ENCODE data around the gene MAD1L1.

The MAD1L1 gene

DNA sequence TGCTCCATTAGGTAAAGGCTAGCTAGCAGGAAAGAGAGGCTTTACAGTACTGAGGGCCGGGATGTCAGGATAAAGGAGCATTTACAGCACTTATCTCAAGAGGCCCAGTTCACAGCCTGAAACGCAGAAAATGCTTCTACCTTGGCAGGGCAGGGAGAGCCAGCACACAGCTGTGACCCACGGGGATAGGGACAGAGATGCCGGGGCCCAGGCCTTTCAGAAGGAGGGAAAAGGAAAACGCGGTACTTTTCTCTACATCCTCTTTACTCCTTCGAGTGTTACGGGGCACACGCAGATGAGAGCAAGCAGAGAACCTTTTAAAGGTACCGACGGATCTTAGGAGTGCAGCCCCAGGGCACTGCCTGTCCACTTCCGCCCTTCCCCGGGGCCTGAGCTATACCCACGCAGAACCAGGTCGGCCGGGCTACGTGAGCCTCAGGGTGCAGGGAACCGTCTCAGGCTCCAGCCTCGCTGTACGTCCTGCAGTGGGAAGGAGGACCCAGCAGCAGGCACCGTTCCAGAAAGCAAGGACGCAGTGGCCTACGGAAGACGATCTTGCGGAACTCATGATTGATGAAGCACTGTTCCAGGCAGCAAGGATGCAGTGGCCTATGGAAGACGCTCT lies 330.4 kb downstream of the MAD1L1 start:
- no peak for DNase-seq (ENCODE audit: low read depth in 1 of 2, low spot score in 1 of 2)

DNA sequence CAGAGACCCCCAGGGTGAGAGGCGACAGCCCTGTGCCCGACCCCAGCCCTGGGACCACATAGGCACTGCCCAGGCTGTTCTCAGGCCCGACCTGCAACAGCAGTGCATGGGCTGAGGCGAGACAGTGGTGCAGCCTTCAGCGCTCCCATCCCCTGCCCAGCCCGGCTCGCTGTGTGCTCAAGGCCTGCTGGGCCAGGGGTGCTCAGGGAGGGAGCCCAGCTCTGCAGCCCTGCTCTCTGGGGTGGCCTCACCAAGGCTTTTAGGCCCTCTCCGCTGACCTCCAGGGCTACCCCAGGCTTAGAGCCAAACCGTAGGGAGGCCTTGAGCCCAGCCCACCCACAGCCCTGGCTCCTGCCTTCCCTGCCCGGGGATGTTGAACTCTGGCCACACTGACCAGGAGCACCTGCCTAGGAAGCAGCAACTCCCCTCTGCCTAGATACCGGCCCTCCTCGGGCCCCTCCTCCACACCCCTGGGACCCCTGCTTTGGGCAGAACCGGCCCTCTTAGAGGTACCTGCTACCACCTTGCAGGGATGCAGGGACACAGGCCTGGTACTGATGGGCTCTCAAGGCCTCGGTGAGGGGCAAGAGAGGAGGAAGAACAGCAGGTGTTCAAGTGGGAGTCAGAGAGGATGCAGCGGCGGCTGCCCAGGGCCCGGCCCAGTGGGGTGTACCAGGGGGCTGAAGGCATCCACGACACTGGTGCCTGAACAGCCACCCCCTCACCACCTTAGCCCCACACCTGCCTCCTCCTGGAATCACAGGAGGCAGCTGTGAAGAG lies 331.1 kb downstream of the MAD1L1 start:
- DNase-seq (ENCODE audit: low read depth in 1 of 2, low spot score in 1 of 2), result no peak

DNA sequence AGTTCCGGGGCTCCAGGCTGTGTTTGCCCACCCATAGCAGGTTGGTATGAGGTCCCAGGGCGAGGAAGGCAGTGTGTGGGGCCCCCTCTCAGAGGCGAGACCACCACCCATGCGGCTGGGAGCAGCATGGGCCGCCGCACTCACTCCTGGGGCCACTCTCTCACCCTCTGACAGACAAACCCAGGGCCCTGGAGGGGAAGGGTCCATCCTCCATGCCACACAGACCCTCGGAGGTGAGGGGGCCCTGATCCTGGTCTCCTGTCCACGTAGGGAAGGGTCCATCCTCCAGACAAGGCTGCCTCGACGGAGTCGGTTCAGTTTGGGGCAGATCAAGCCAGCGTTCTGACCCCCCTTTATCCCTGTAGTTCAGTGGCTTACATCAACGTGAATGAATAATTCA lies 331.9 kb downstream of the MAD1L1 start:
- DNase-seq (ENCODE audit: low read depth in 1 of 2, low spot score in 1 of 2), result no peak

DNA sequence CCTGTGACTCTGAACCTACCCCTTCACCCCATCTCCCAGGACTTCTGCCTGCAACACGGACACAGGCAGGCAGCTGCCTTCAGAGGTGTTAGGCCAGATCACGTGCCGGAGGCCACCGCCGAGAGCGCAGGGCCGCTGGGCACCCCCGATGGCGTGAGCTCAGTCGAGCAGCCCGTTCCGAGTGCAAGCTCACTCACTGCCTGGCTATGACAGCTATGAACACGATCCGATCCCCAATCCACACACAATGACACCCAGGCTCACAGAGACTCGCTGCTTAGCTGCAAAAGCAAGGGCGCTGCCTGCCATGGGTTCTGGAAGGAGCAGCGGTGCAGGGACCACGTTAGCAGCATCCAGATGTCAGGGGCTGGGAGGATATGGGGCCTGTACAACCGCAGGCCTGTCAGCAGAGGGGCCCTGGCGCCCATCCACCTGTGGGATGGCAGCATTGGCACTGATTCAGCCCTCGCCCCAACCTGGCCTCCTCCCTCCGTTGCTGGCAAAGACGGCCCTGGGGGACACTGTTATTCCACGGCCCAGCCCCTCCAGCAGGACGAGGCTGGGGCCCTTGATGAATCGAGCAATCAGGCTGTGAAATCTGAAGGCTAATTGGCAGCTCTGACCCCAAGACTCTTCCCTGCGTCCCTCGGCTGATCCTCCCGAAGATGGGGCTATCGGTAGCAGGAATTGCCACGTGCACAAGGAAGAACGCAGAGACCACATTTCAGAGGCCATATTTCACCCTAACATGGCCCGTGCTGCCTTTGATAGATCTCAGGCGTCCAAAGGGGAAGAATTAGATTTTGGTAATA lies 332.6 kb downstream of the MAD1L1 start:
- DNase-seq (ENCODE audit: low read depth in 1 of 2, low spot score in 1 of 2), result no peak

DNA sequence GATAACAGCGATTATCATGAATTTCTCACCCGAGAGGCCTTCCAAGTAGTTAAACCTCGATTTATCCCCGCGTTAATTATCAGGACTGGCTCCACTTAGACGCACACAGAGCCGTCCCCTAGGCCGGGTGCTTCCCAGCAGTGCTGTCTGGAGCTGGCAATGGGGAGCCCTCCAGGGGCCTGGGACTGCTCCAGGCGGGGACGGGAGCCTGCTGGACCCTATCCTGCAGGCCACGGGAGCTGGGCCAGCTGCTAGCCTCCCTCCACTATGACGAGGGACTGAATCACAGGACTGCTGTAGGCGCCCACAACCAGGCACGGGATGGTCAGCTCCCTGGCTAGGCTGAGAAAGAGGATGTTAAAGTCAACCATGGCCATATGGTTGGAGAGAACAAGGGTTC lies 333.5 kb downstream of the MAD1L1 start:
- no peak for DNase-seq (ENCODE audit: low read depth in 1 of 2, low spot score in 1 of 2)

DNA sequence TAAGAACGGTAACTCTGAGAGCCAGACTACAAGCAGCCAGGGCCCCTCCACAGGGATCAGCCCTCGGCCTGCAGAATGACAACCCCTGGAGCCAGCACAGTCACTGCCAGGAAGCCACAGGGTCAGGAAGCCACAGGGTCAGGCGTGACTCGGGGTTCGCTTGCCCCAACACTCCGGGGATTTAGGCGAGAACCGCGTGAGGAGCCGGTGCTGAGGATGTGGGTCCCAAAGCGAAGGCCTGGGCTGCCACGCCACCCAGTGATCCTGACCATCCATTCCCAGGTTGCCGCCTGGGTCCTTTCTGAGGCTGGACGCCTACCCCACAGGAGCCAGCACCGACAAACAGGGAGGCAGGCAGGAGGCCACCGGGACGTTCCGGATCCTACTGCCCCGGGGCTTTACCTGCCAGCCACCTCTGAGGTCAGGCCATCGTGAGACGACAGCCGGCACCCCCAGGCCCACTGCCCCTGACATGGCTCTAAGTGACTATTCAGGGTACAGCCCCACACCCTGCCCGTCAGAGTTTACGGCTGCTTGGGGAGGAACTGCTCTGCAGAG lies 334.0 kb downstream of the MAD1L1 start:
- no peak for DNase-seq (ENCODE audit: low read depth in 1 of 2, low spot score in 1 of 2)

DNA sequence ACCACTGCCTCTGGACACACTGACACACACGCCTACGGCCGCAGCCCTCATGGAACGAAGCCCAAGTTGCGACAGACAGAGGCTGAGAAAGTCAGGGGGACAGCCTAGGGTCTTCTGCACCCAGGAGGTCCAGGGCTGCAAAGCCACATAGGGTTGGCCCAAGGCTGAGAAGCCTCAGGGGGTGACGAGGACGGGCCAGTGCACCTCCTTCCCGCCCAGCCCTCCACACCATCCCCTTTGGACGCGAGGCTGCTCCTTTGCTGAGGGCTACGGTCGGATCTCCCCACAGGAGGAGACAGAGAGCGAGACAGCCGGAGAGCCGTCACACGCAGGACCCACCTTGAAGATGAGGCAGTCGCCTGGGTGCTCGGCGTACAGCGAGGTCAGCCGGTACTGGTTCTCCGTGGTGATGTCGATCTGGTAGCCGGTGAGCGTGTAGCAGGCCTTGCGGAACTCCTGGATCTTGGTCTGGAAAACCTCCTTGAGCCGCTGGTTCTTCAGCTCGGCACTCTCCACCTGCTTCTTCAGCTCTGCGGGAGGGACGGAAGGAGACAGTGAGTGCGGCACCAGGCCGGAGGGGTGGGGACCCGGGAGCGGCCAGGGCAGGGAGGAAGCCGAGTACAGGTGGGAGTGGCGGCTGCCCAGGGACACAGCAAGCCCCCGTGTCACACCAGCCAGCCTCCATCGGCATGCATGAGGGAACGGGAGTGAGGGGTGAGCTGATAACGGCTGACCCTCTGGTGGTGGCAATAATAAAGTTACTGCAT lies 334.7 kb downstream of the MAD1L1 start:
- no peak for DNase-seq (ENCODE audit: low read depth in 1 of 2, low spot score in 1 of 2)

DNA sequence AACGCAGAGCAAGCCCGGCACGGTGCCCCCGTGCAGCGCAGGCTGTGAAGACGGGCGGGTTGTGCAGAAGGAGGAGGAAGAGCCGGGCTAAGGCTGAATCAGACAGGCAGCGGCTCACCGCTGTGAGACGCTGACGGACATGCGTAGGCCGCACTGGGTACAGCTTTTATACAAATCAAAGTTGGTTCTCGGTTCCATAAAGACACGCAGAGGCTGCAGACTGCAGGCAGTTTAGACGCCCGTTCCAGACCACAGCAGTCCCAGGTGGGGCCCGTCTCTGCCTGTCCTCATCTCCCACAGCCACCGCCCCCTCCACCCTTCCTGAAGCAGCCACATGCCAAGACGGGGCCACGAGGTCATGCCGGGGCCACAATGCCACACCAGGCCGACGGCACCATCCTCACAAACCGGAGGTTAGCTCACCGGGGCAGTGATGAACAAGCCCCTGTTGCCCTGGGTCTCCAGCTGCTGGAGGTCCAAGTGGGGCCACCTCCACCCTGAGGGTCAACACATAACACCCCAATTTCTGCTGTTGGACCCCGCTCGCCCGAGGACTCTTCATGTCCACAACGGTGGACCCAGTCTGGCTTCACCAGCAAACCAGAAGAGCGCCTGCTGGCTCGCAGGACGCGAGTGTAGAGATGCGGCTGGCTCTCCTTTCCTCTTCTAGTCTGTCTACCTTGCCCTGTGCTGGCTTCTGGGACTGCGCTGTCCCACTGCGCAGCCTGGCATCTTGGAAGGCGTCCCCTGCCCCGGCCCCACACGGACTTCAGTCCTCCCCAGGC lies 335.5 kb downstream of the MAD1L1 start:
- DNase-seq (ENCODE audit: low read depth in 1 of 2, low spot score in 1 of 2), result no peak

DNA sequence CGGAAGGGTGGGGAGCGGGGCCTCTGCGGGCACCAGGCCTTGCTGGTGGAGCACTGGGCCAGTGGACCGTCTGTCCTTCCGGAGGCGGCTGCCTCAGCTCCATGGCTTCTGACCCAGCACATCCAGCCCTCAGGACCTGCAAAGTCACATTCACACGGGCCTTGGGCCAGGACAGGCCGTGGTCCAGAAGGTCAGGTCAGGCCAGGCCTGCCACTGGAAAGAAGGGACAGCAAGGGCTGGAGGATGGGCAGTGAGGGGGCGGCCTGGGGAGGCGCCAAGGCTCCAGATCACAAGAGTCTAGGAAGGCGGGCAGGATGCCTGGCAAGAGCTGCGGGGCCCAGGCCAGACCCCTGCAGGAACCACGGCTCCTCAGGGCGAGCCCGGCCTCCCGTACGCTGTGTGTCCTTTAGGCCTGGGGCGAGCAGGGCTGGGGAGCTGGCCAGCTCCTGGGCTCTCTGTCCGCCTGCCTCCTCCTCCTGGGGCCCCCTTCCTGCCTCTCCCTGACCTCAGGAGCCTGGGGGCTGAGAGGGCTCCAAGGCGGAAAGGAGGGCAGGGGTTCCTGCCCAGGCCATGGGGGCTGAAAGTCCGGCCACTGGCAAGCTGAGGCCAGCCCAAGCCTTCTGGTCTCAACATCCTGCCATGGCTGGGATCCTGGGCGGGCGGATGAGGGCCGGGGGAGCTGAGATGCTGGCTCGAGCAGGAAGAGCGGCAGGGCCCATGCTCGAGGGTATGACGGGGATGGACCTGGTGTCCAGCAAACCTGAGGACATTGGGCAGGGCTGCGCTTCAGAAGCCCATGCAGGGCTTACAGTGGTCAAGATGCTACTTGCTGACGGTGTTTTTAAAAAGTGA lies 336.9 kb downstream of the MAD1L1 start:
- DNase-seq (ENCODE audit: low read depth in 1 of 2, low spot score in 1 of 2), result no peak

DNA sequence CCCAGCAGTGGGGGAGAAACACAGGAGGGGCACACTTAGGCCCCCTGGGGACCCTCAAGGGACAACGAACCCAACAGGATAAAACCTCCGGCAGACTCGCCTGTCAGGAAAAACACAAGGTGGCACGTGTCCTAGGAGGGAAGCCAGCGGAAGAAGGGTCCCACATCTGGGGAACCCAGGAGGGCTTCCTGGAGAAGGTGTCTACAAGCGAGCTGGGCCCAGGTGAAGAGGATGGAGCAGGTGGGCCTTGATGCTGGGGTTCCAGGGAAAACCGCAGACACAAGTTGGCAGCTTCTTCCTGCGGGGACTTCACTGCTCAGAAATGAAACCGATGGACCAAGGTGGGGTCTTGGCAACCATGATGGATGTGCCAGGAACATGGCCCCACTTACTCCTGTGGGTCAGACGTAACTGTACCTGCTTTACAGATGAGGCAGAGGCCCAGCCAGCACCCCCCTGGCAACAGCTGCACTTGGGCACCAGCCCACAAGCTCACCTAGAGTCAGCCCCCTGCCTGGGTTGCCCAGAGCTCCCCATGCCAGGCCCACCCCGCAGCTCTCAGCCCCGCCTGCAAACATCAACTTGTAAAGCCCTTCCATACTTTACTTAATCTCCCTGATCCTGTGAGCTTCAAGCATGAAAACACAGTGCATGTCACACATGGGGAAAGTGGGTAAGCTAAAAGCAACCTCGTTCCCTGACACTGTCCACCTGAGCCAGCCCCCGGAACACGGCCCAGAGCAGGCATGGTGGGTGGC lies 337.7 kb downstream of the MAD1L1 start:
- DNase-seq (ENCODE audit: low read depth in 1 of 2, low spot score in 1 of 2), result no peak

DNA sequence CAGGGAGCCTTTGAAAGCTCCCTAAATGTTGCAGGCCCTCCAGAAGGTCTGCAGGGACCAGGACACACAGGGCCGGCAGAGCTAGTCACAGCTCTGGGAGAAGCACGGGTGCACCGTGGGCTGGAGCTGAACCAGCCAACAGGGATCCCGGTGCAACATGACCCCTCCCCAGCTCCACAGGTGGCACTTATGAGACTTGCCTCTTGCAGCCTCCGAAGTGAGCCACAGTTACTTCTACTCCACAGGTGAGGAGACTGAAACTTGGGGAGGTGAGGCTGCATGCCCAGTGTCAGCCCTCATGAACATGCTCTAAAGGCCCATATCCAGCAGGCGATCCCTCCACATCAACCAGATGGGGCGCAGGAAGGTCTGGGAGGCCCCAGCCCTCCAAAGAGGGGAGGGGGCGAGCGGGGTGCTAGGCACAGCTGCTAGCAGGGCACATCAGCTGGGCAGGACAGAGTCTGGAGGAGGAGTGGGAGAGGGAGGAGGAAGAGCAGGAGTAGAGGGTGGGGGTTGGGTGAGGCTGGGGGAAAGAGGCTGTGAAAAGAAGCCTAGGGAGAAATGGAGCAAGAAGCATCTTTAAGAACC lies 338.3 kb downstream of the MAD1L1 start:
- DNase-seq (ENCODE audit: low read depth in 1 of 2, low spot score in 1 of 2), result no peak

DNA sequence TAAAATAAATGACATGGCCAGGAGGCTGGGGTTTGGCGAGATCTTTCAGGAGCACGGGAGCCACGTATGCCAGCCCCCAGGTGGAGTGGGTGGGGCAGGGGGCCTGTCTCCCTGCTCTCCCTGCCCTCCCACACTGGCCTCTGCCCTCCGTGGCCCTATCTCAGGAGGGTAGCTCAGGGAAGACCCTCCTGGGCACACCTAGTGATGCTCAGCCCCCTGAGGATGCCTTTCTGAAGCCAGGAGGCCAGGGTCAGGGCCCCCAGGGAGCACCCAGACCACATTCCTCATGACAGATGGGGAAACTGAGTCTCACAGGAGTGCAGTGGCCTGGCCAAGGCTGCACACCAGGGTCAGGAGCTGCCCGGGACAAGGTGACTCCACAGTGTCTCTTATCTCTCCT lies 339.3 kb downstream of the MAD1L1 start:
- DNase-seq (ENCODE audit: low read depth in 1 of 2, low spot score in 1 of 2), result no peak

DNA sequence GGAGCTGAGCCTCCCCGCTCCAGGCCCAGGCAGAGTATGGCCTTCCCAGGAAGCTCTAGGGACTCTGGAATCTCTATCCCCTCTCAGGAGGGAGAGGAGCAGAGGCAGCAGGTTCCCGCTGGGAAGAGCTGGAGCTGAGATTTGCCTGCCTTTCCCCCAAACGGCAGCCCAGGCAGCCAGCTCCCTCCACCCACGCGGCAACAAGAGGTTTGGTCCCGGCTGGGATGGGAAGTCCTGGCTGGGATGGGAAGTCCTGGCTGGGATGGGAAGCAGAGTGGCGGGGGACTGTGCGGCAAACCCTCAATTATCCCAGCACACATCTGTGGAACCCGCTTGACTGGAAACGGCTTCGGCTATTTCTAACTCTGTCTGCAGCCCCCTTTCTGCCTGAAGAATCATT lies 339.7 kb downstream of the MAD1L1 start:
- no peak for DNase-seq (ENCODE audit: low read depth in 1 of 2, low spot score in 1 of 2)

DNA sequence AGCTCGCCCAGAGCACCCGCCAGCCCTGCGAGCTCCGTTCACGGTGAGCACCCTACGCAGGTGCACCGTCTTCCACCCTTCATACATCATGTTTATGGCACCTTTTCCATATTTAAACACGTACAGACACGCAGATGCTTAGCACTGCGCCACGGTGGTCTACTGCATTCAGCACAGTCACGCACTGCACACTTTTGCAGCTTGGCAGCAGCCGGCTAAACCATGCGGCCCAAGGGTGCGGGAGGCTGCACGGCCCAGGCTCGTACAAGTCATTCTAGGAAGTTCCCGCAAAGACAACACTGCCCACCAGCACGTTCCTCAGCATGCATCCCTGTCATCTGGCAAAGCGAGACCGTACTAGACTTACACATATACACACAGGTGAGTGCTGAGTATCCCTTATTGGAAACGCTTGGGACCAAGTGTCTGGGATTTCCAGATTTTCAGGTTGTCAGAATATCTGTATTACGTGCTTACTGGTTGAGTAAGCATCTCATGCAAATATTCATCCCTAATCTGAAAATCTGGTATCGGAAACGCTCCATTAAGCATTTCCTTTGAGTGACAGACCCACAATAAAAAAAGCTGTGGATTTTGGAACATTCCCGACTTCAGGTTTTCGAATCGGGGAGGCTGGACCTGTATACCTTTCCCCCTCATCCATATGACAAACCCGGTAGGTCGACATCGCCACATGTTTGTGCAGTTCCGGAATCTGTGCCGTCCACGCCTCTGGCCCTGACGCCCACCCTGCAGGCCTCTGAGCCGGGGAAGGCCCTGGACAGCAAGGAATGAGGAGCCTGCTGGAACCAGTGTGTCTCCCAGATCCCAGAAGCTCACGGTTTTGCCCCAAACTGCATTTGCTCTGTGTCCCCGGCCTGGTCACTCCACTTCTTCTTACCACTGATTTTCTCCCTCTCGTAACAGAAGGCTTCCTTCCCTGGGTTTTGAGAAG lies 340.5 kb downstream of the MAD1L1 start:
- no peak for DNase-seq (ENCODE audit: low read depth in 1 of 2, low spot score in 1 of 2)

DNA sequence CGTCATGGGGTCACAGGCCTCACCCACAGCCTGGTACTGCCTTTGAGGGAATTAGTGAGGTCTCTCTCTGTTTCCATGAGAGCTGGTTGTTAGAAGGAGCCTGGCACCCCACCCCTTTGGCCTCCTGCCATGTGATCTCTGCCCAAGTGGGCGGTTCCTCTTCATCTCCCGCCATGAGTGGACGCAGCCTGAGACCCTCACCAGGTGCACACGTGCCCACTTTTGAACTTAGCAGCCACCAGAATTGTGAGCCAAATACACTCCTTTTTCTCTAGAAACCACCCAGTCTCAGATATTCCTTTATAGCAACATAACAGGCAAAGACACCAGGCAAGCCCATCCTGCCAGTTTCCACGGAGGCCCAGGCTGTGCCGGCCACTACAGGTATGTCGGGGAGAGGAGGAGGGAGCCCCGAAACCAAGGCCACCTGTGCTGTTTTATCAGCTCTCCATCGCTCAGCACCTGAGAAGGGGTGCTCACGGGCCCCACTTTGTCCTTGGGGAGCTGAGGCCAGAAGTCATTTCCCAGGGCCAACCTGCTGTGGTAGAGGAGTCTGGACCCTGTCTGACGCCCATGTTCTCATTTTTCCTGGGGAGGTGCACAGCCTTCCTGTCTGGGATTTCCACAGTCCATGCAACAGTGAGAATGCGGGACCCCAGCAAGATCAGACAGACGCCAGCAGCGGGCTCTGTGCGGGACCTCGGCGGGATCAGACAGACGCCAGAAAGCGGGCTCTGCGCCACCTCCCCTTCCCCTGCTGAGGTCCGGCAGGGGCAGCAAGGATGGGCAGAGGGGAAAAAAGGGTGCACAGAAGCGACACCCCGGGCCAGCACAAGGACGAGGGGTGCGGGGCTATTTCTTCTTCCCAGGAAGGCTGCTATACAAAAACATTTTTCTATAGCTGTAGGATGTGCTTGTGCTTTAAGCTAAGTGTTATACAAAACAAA lies 342.2 kb downstream of the MAD1L1 start:
- DNase-seq (ENCODE audit: low read depth in 1 of 2, low spot score in 1 of 2), result no peak

DNA sequence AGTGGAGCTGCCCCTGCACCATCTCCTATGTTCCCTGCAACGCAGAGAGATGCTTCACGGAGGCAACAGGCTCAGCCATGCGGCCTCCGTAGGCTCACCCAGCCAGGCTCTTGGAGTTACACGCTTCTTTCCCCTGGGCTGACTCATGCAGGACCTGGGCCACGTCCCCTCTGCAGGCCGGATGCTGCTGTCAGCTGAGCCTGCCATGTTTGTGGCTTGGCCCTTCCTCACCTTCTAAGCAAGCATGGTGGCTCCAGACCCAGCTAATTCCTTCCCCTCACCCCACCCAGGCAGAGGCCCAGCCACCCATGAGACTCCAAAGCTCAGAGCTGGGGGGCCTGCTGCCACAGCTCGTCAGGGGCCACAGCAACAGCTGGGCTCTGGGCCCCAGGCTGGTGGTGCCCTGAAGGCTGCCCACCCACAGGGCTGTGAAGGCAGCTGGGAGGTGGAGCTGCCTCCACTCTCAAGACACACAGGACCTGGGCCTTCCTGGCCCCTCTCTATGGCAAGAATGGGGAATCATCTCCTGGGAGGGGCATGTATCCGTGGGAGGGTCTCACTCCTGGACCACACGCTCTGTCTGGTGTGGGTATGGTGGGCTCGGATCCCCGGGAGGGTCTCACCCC lies 343.1 kb downstream of the MAD1L1 start:
- DNase-seq (ENCODE audit: low read depth in 1 of 2, low spot score in 1 of 2), result no peak
